ENCODE results near the gene COPA.

DNA sequence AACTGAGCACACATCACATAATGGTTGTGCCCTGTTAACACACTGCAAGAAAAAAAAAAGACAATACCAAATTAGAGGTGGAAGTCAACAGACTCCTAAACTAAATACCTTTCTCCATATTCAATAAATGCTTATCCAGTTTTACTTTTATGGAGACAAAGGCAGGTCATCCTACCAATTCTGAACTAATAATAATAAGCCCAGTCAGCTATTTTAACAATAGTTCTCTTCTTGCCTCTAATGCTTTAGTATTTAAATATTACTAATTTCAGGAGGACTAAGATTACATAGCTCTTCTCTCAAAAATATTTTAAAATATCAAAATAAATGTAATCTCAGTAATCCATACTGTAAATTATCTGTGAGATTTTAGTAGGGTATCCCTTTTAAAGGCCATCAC lies 10.5 kb downstream of the COPA start:
- TF ChIP-seq EP300 (IDR thresholded peaks at IDR 0.05; ENCODE audit: borderline replicate concordance in 1 of 2, low read depth in 1 of 2, low read length in 1 of 2) = no peak
- TF ChIP-seq EZH2phosphoT487 (IDR thresholded peaks at IDR 0.05; ENCODE audit: borderline replicate concordance, low read depth) = no peak
- TF ChIP-seq YY1 (IDR thresholded peaks at IDR 0.05; ENCODE audit: low read depth) = no peak
- no peak for TF ChIP-seq MXI1 (IDR thresholded peaks at IDR 0.05; ENCODE audit: low read depth, low read length)
- TF ChIP-seq, protein P1, sequence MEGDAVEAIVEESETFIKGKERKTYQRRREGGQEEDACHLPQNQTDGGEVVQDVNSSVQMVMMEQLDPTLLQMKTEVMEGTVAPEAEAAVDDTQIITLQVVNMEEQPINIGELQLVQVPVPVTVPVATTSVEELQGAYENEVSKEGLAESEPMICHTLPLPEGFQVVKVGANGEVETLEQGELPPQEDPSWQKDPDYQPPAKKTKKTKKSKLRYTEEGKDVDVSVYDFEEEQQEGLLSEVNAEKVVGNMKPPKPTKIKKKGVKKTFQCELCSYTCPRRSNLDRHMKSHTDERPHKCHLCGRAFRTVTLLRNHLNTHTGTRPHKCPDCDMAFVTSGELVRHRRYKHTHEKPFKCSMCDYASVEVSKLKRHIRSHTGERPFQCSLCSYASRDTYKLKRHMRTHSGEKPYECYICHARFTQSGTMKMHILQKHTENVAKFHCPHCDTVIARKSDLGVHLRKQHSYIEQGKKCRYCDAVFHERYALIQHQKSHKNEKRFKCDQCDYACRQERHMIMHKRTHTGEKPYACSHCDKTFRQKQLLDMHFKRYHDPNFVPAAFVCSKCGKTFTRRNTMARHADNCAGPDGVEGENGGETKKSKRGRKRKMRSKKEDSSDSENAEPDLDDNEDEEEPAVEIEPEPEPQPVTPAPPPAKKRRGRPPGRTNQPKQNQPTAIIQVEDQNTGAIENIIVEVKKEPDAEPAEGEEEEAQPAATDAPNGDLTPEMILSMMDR (IDR thresholded peaks at IDR 0.05) = no peak
- no peak for TF ChIP-seq RAD21 (IDR thresholded peaks at IDR 0.05; ENCODE audit: low read length)
- no peak for TF ChIP-seq POLR2AphosphoS5 (IDR thresholded peaks at IDR 0.05; ENCODE audit: low read depth, low read length)
- TF ChIP-seq, protein P2, sequence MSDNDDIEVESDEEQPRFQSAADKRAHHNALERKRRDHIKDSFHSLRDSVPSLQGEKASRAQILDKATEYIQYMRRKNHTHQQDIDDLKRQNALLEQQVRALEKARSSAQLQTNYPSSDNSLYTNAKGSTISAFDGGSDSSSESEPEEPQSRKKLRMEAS (IDR thresholded peaks at IDR 0.05; ENCODE audit: low read depth) = no peak
- TF ChIP-seq, protein P3, sequence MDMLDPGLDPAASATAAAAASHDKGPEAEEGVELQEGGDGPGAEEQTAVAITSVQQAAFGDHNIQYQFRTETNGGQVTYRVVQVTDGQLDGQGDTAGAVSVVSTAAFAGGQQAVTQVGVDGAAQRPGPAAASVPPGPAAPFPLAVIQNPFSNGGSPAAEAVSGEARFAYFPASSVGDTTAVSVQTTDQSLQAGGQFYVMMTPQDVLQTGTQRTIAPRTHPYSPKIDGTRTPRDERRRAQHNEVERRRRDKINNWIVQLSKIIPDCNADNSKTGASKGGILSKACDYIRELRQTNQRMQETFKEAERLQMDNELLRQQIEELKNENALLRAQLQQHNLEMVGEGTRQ (IDR thresholded peaks at IDR 0.05; ENCODE audit: borderline replicate concordance, low read depth, low read length) = no peak
- TF ChIP-seq FOXJ3 (CRISPR knock-in tag; IDR thresholded peaks at IDR 0.05) = no peak
- no peak for TF ChIP-seq SMC3 (IDR thresholded peaks at IDR 0.05; ENCODE audit: low read depth, low read length)
- TF ChIP-seq, protein P4, sequence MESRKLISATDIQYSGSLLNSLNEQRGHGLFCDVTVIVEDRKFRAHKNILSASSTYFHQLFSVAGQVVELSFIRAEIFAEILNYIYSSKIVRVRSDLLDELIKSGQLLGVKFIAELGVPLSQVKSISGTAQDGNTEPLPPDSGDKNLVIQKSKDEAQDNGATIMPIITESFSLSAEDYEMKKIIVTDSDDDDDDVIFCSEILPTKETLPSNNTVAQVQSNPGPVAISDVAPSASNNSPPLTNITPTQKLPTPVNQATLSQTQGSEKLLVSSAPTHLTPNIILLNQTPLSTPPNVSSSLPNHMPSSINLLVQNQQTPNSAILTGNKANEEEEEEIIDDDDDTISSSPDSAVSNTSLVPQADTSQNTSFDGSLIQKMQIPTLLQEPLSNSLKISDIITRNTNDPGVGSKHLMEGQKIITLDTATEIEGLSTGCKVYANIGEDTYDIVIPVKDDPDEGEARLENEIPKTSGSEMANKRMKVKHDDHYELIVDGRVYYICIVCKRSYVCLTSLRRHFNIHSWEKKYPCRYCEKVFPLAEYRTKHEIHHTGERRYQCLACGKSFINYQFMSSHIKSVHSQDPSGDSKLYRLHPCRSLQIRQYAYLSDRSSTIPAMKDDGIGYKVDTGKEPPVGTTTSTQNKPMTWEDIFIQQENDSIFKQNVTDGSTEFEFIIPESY (IDR thresholded peaks at IDR 0.05; ENCODE audit: borderline replicate concordance, low read depth) = no peak
- TF ChIP-seq NRF1 (IDR thresholded peaks at IDR 0.05; ENCODE audit: low read depth, low read length) = no peak
- TF ChIP-seq, protein P5, sequence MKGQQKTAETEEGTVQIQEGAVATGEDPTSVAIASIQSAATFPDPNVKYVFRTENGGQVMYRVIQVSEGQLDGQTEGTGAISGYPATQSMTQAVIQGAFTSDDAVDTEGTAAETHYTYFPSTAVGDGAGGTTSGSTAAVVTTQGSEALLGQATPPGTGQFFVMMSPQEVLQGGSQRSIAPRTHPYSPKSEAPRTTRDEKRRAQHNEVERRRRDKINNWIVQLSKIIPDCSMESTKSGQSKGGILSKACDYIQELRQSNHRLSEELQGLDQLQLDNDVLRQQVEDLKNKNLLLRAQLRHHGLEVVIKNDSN (IDR thresholded peaks at IDR 0.05; ENCODE audit: borderline replicate concordance, low read depth) = no peak
